Heart left ventricle (tissue), 13 donors: ENCODE results near the gene PRPF6.

ENCODE experiments used
- CTCF ChIP-seq, 12 donors: fragments of 200-600 bp; sonication (generic) in 4 of 12; IDR thresholded peaks; one replicate each; pipeline versions ENCODE4 v1.5.0 to v1.8.0; 2018 to 2022; ENCODE audit warnings: antibody characterized with exemption in 12 of 12, mild to moderate bottlenecking in 5 of 12
- POLR2A ChIP-seq, 2 donors: fragments of 450-650 bp; IDR thresholded peaks; one replicate each; pipeline ENCODE4 v1.6.1; 2017; ENCODE audit warnings: antibody characterized with exemption in 2 of 2, mild to moderate bottlenecking in 2 of 2, moderate library complexity in 2 of 2
- donor health status: ischemic (EF 13 %, LVEDD 7.1; RV severe dilation, severe dysfunction).
- donor health status: DM: no; HTN: yes; CAD: no.
- donor health status: DM: no; HTN: no; CAD: no.
- donor health status: ischemic (EF 25% LVEDD 6.9; RV normal size, moderate dysfunction).
- donor health status: ischemic (EF 25% LVEDD 5.7; RV mildly dilated, moderate dysfunction).
- donor health status: ischemic (EF 35%, LVEDD 5.7; RV mildly dilated, moderate dysfunction).
- donor health status: nonischemic (EF 11% LVEDD 7.7; RV severe dilation, severe dysfunction).
- donor health status: DM: yes; HTN: yes; CAD: no.
- donor health status: PGD.
- donor health status: ischemic (EF 29% LVEDD 5.4; RV normal size, mild dysfunction).
- donor health status: nonischemic (EF 23%, LVEDD 6.1; RV moderate dilation, normal function).

GRCh38 chr20:64047968-64048401, 67.1 kb downstream of the PRPF6 start:
- TF ChIP-seq POLR2A (IDR thresholded peaks at IDR 0.05) (no peak), CTCF (IDR thresholded peaks at IDR 0.05) (no peak)
